ENCODE results near the gene ZNF516. TPM values are rescaled to one million over a fixed set of nuclear protein-coding genes. Genes with fewer than 3 reads are reported as not detected.

The ZNF516 gene
- total RNA-seq, 1 donor from 2014 or later: 19.4 TPM

DNA sequence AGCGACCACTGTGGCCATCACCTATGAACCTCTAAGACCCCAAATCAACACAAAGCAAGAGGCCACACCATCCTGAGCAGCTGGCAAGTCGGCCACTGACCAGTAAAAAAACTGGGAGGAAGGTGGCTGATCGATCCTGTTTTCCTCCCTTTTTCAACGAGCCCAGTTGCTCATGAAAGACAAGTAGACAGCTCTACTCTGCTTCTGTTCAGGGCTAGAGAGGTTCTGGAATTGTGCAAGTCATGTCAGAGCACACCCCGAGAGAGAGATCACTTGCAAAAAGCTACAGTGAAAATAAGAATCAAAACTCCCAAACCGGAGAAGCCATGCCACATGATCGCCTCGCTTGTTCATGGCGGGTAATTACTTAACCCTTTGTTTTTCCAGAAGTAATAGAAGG, 34.6 kb downstream of the ZNF516 start:
- TF ChIP-seq CTCF (IDR thresholded peaks at IDR 0.05): no peak
- no peaks in the 10 kb centered on the region for H3K9me3 Mint-ChIP-seq
- intact Hi-C loops (cut with micrococcal nuclease): no loop called here
- no peak for DNase-seq
- H3K27me3 Mint-ChIP-seq: no peaks in the 10 kb centered on the region
- ATAC-seq (ENCODE audit: low read depth): no peak
- POLR2A ChIA-PET: no interaction called here
- H3K4me1 Mint-ChIP-seq: peaks cover 5% of the 10 kb centered on the region
- CTCF ChIA-PET: no interaction called here
- H3K27ac Mint-ChIP-seq: no peak overlapping the region
- H3K36me3 Mint-ChIP-seq (ENCODE audit: low read depth): peaks cover 22% of the 10 kb centered on the region
- no peak overlapping the region for H3K4me3 Mint-ChIP-seq

DNA sequence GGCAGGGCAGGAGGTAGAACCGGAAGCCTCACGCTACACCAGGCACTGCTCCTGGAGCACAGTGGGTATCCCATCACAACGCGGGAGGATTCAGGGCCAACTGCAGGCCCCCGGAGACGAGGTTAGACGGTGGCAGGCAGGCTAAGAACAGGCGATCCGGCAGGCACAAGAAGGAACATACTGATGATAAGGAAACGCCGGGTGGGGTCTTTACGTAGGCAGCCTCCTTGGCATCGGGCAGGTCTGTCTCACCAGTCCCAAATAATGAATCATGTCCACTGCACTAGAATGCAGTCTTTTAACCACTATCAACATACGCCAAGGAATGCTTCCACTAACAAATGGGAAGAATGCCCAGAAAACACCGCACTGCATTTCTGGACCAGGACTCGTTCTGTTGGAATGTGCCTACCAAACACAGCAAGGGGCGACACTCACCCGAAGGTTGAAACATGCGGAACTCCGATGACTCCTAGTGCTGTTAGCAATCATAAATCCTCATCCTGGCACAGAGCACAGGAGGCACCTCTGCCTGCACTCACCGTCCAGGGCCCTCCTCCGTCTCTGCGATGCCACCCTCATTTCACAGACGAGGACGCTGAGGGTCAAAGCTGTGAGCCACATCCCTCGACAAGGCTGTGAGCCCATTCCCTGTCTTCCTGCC, 35.2 kb downstream of the ZNF516 start:
- CTCF ChIA-PET: no interaction called here
- no peaks in the 10 kb centered on the region for H3K9me3 Mint-ChIP-seq
- H3K27me3 Mint-ChIP-seq: no peaks in the 10 kb centered on the region
- intact Hi-C loops (cut with micrococcal nuclease): loop anchor here (10.0 kb wide), 1 partner anchor 125 kb away; no protein-coding TSS in a partner anchor
- no peak overlapping the region for H3K27ac Mint-ChIP-seq
- peaks cover 5% of the 10 kb centered on the region for H3K4me1 Mint-ChIP-seq
- H3K4me3 Mint-ChIP-seq: no peak overlapping the region
- DNase-seq: no peak
- peaks cover 22% of the 10 kb centered on the region for H3K36me3 Mint-ChIP-seq (ENCODE audit: low read depth)
- no peak for TF ChIP-seq CTCF (IDR thresholded peaks at IDR 0.05)
- POLR2A ChIA-PET: no interaction called here
- ATAC-seq (ENCODE audit: low read depth): no peak

GRCh38 chr18:76459312-76459686, 35.7 kb downstream of the ZNF516 start:
- no peak overlapping the region for H3K27ac Mint-ChIP-seq
- H3K36me3 Mint-ChIP-seq (ENCODE audit: low read depth): peaks cover 22% of the 10 kb centered on the region
- H3K4me1 Mint-ChIP-seq: peaks cover 5% of the 10 kb centered on the region
- no peak overlapping the region for H3K4me3 Mint-ChIP-seq
- ChIA-PET POLR2A (no interaction called here), CTCF (no interaction called here)
- DNase-seq: no peak
- H3K9me3 Mint-ChIP-seq: no peaks in the 10 kb centered on the region
- ATAC-seq (ENCODE audit: low read depth): no peak
- TF ChIP-seq CTCF (IDR thresholded peaks at IDR 0.05): no peak
- no peaks in the 10 kb centered on the region for H3K27me3 Mint-ChIP-seq
- intact Hi-C loops (cut with micrococcal nuclease): loop anchor here (10.0 kb wide), 1 partner anchor 126 kb away; no protein-coding TSS in a partner anchor

- H3K4me3 Mint-ChIP-seq: no peak overlapping the region
- TF ChIP-seq CTCF (IDR thresholded peaks at IDR 0.05): no peak
- ATAC-seq (ENCODE audit: low read depth) (no peak), DNase-seq (no peak)
- ChIA-PET POLR2A (no interaction called here), CTCF (no interaction called here)
- no peaks in the 10 kb centered on the region for H3K27me3 Mint-ChIP-seq
- no peaks in the 10 kb centered on the region for H3K9me3 Mint-ChIP-seq
- H3K36me3 Mint-ChIP-seq (ENCODE audit: low read depth): peaks cover 22% of the 10 kb centered on the region
- peaks cover 5% of the 10 kb centered on the region for H3K4me1 Mint-ChIP-seq
- no peak overlapping the region for H3K27ac Mint-ChIP-seq
- intact Hi-C loops (cut with micrococcal nuclease): loop anchor here (10.0 kb wide), 1 partner anchor 126 kb away; no protein-coding TSS in a partner anchor
These were observed 36.3 kb downstream of the ZNF516 start for GRCh38 chr18:76458522-76459311.

GRCh38 chr18:76457957-76458356, 37.1 kb downstream of the ZNF516 start:
- TF ChIP-seq CTCF (IDR thresholded peaks at IDR 0.05): no peak
- peaks cover 22% of the 10 kb centered on the region for H3K36me3 Mint-ChIP-seq (ENCODE audit: low read depth)
- no peak overlapping the region for H3K4me3 Mint-ChIP-seq
- no peak for ATAC-seq (ENCODE audit: low read depth)
- ChIA-PET CTCF (no interaction called here), POLR2A (no interaction called here)
- H3K9me3 Mint-ChIP-seq: no peaks in the 10 kb centered on the region
- no peaks in the 10 kb centered on the region for H3K27me3 Mint-ChIP-seq
- DNase-seq: no peak
- peaks cover 5% of the 10 kb centered on the region for H3K4me1 Mint-ChIP-seq
- no peak overlapping the region for H3K27ac Mint-ChIP-seq
- intact Hi-C loops (cut with micrococcal nuclease): loop anchor here (10.0 kb wide), 1 partner anchor 127 kb away; no protein-coding TSS in a partner anchor

Data from activated B cell treated with CpG ODN at 0.5 μM for 24 hours (primary cell).